A549 (cell line): ENCODE measurements around the gene HIPK1. TPM values are rescaled to one million over a fixed set of nuclear protein-coding genes. Genes with fewer than 3 reads are reported as not detected.

Experiments used
- ATAC-seq, 2 experiments: fragments of 200-7000 bp in 1 of 2; fragments of >200 bp in 1 of 2; cut with Nextera tagmentation in 1 of 2; cut with Tn5 transposase in 1 of 2; 3 replicates each; pipeline versions ENCODE4 v1.8.0 to v1.9.1; 2018 to 2020; ENCODE audit warnings: mild to moderate bottlenecking in 1 of 2, moderate library complexity in 1 of 2
- CTCF ChIA-PET: fragments of 300-600 bp; sonication (Branson Sonifier 250); formaldehyde crosslinking; extraction: SDS; loops from one replicate; lab custom pipeline; 2021; ENCODE audit warnings: antibody characterized with exemption, inconsistent platforms; lab: Yijun Ruan, JAX
- POLR2A ChIA-PET: fragments of 350-600 bp; formaldehyde crosslinking; extraction: SDS; loops from one replicate; lab custom pipeline; 2021; ENCODE audit warnings: antibody characterized with exemption, inconsistent platforms; lab: Yijun Ruan, JAX
- DNase-seq, 2 experiments: peaks; one replicate each; pipeline versions ENCODE4 v3.0.0 to v3.0.0-alpha.2; 2011 to 2016; ENCODE audit warnings: low read depth in 1 of 2, low spot score in 1 of 2
- FAIRE-seq: peaks from 2 replicates; lab custom pipeline; 2011; peaks lifted over from hg19 to GRCh38; lab: Jason Lieb, UNC
- H3K27ac ChIP-seq, 2 experiments: fragments of >200 bp; sonication (Bioruptor Twin); formaldehyde crosslinking; 3 replicates each; pipeline ENCODE4 v1.5.1; 2016 to 2017
- H3K4me1 ChIP-seq: fragments of >200 bp; sonication (Bioruptor Twin); formaldehyde crosslinking; 3 replicates; pipeline ENCODE4 v1.6.1; 2016
- H3K4me2 ChIP-seq: fragments of >200 bp; sonication (Bioruptor Twin); formaldehyde crosslinking; 3 replicates; pipeline ENCODE4 v1.6.1; 2016
- H3K4me3 ChIP-seq: fragments of >200 bp; sonication (Bioruptor Twin); formaldehyde crosslinking; 3 replicates; pipeline ENCODE4 v1.5.1; 2016
- H3K9me3 ChIP-seq: fragments of >200 bp; sonication (Bioruptor Twin); formaldehyde crosslinking; 3 replicates; pipeline ENCODE4 v1.6.1; 2016
- ATOH8 ChIP-seq: fragments of 250-450 bp; sonication (Bioruptor Pico); IDR thresholded peaks from 2 replicates; pipeline ENCODE4 v1.5.0; 2020; ENCODE audit warnings: low read depth, mild to moderate bottlenecking, moderate library complexity
- CBX2 ChIP-seq: fragments of 200-600 bp; sonication (generic); IDR thresholded peaks from 2 replicates; pipeline ENCODE4 v1.6.1; 2016; ENCODE audit warnings: low read depth, mild to moderate bottlenecking, borderline replicate concordance
- CEBPB ChIP-seq, 2 experiments: fragments of >200 bp in 1 of 2; sonication (Bioruptor Twin) in 1 of 2; formaldehyde crosslinking in 1 of 2; IDR thresholded peaks; 2 replicates each; pipeline ENCODE4 v1.6.1; 2012 to 2016
- CTCF ChIP-seq: fragments of >200 bp; sonication (Bioruptor Twin); formaldehyde crosslinking; IDR thresholded peaks from 3 replicates; pipeline ENCODE4 v1.5.1; 2016
- EHMT2 ChIP-seq: fragments of 200-600 bp; sonication (generic); IDR thresholded peaks from 2 replicates; pipeline ENCODE4 v1.6.1; 2016; ENCODE audit warnings: antibody characterized with exemption, low read depth, mild to moderate bottlenecking, moderate library complexity
- FOSB ChIP-seq: fragments of 250-450 bp; sonication (Bioruptor Pico); IDR thresholded peaks from 2 replicates; pipeline ENCODE4 v1.5.0; 2020; ENCODE audit warnings: mild to moderate bottlenecking, moderate library complexity
- HES2 ChIP-seq: fragments of >200 bp; sonication (Bioruptor Twin); formaldehyde crosslinking; IDR thresholded peaks from 2 replicates; pipeline ENCODE4 v1.6.1; 2016
- HOXB13 ChIP-seq: fragments of 250-450 bp; sonication (Bioruptor Pico); IDR thresholded peaks from 2 replicates; pipeline ENCODE4 v1.5.0; 2020; ENCODE audit warnings: low read depth, mild to moderate bottlenecking, moderate library complexity
- JUNB ChIP-seq: fragments of >200 bp; sonication (Bioruptor Twin); formaldehyde crosslinking; IDR thresholded peaks from 2 replicates; pipeline ENCODE4 v1.6.1; 2016
- MAX ChIP-seq: IDR thresholded peaks from 2 replicates; pipeline ENCODE4 v1.6.1; 2012
- MAZ ChIP-seq: fragments of 150-350 bp; IDR thresholded peaks from 2 replicates; pipeline ENCODE4 v1.6.1; 2014; ENCODE audit warnings: antibody characterized with exemption, low read depth, low read length, borderline replicate concordance
- NR3C1 ChIP-seq: fragments of >200 bp; sonication (Bioruptor Twin); formaldehyde crosslinking; IDR thresholded peaks from 3 replicates; pipeline ENCODE4 v1.6.1; 2017
- PBX3 ChIP-seq: IDR thresholded peaks from 2 replicates; pipeline ENCODE4 v1.6.1; 2012
- RCOR1 ChIP-seq: fragments of 150-350 bp; IDR thresholded peaks from 2 replicates; pipeline ENCODE4 v1.6.1; 2014; ENCODE audit warnings: antibody characterized with exemption, low read length, low read depth
- RNF2 ChIP-seq: fragments of 200-600 bp; sonication (generic); IDR thresholded peaks from 2 replicates; pipeline ENCODE4 v1.6.1; 2016; ENCODE audit warnings: low read depth, mild to moderate bottlenecking, antibody characterized with exemption, moderate library complexity, borderline replicate concordance
- SMC3 ChIP-seq: fragments of >200 bp; sonication (Bioruptor Twin); formaldehyde crosslinking; IDR thresholded peaks from 3 replicates; pipeline ENCODE4 v1.6.1; 2018; ENCODE audit warnings: inconsistent platforms
- TP53 ChIP-seq: fragments of 250-450 bp; sonication (Bioruptor Pico); IDR thresholded peaks from 2 replicates; pipeline ENCODE4 v1.5.0; 2021; ENCODE audit warnings: mild to moderate bottlenecking, moderate library complexity
- USF2 ChIP-seq: fragments of 450-650 bp; IDR thresholded peaks from 2 replicates; pipeline ENCODE4 v1.6.1; 2014; ENCODE audit warnings: antibody characterized with exemption
- ZSCAN20 ChIP-seq: fragments of 250-450 bp; sonication (Bioruptor Pico); IDR thresholded peaks from 2 replicates; pipeline ENCODE4 v1.8.0; 2022; ENCODE audit warnings: mild to moderate bottlenecking, moderate library complexity
- WGBS: methylation state at CpG from one replicate; pipeline ENCODE4 v1.1.6; 2017; ENCODE audit errors: missing lambda C conversion rate; 5-methylcytosine and 5-hydroxymethylcytosine counted together
- polyA plus RNA-seq, 4 experiments: library from polyadenylated mRNA; depleted of rRNA in 3 of 4; stranded (reverse); fragments of >200 nt; fragmentation: RNase III in 1 of 4; extraction: RNeasy Plus Mini Kit Qiagen cat#74134 plus additional on column Dnase treatment in 1 of 4; gene quantifications; 2 replicates in 3 of 4; 3 replicates in 1 of 4; pipeline ENCODE4 v1.2.3, GENCODE V29; 2011 to 2017

The HIPK1 gene
- polyA plus RNA-seq, 2 of the 4 experiments (the other 2 are of a cell fraction): 11.3 to 27.4 TPM

GRCh38 chr1:113899111-113899510 is 30.0 kb upstream of the HIPK1 start (continued):
- no peak for TF ChIP-seq USF2
- no peak for TF ChIP-seq NR3C1

GRCh38 chr1:113901191-113901590 is 27.9 kb upstream of the HIPK1 start:
- WGBS: 78% methylated on average over 3 of the region's 3 CpGs
- no peak overlapping the region for H3K4me2 ChIP-seq
- FAIRE-seq: no peak
- DNase-seq: no peak
- TF ChIP-seq CEBPB (IDR thresholded peaks at IDR 0.05): no peak
- no peak for TF ChIP-seq ZSCAN20 (CRISPR knock-in tag)
- TF ChIP-seq ATOH8: no peak
- no peak for TF ChIP-seq CTCF
- no peak for TF ChIP-seq JUNB
- no peak for TF ChIP-seq RCOR1
- TF ChIP-seq PBX3: no peak
- no peak for TF ChIP-seq FOSB (CRISPR knock-in tag)
- TF ChIP-seq MAZ: no peak
- no peak for TF ChIP-seq HOXB13 (CRISPR knock-in tag)
- TF ChIP-seq TP53 (CRISPR knock-in tag): no peak
- TF ChIP-seq EHMT2: no peak
- ChIA-PET CTCF (interaction anchor here (1.4 kb wide), 1 partner anchor 69 kb away, joined by 3 read pairs; no protein-coding TSS in a partner anchor), POLR2A (no interaction called here)
- no peak overlapping the region for H3K27ac ChIP-seq
- no peaks in the 10 kb centered on the region for H3K9me3 ChIP-seq
- no peak overlapping the region for H3K4me3 ChIP-seq
- no peak for ATAC-seq
- peaks cover 9% of the 10 kb centered on the region; the same call in 1 of the 3 replicates for H3K4me1 ChIP-seq

GRCh38 chr1:113903501-113904292 is 25.4 kb upstream of the HIPK1 start:
- Histone ChIP-seq H3K9me3 (no peaks in the 10 kb centered on the region), H3K4me2 (peak overlapping the region; percentile 95), H3K4me1 (peaks cover 9% of the 10 kb centered on the region; the same call in 1 of the 3 replicates), H3K27ac (peak overlapping the region; percentile 83 to 92), H3K4me3 (peak overlapping the region; percentile 77)
- no peak for TF ChIP-seq SMC3
- no peak for TF ChIP-seq MAZ
- TF ChIP-seq RNF2: no peak
- no peak for TF ChIP-seq HES2
- TF ChIP-seq MAX: no peak
- TF ChIP-seq CBX2: no peak
- DNase-seq (no peak), FAIRE-seq (no peak), ATAC-seq (no peak)
- CTCF ChIA-PET: interaction anchor here (0.7 to 3.0 kb wide), 9 partner anchors 17 to 830 kb away, joined by 3 to 11 read pairs (median 3); partner anchors contain the start of genes BCL2L15, HIPK1 and LRIG2
- POLR2A ChIA-PET: interaction anchor here (3.5 kb wide), 1 partner anchor 26 kb away, joined by 32 read pairs; the partner anchor contains the start of gene HIPK1
- 48% methylated on average over 7 of the region's 7 CpGs for WGBS
